Activated CD8-positive, alpha-beta memory T cell treated with anti-CD3 and anti-CD28 coated beads, Interleukin-2, amount 10 ng/mL, durations not matched to agents 7 days and 5 days (primary cell): Measurements from ENCODE around the gene SNN. TPM values are rescaled to one million over a fixed set of nuclear protein-coding genes. Genes with fewer than 3 reads are reported as not detected.

Experiments
- ATAC-seq: fragments of 150-1000 bp; cut with Tn5 transposase; one replicate; pipeline ENCODE4 v1.10.0; 2021; ENCODE audit warnings: moderate library complexity
- CTCF ChIA-PET: fragments of 350-600 bp; sonication (Branson Sonifier 250); formaldehyde crosslinking; loops from one replicate; lab custom pipeline; 2021; ENCODE audit warnings: antibody characterized with exemption; lab: Charles Lee
- DNase-seq: peaks from one replicate; pipeline ENCODE4 v3.0.0-alpha.2; 2020
- H3K27ac Mint-ChIP-seq: one replicate; pipeline ENCODE4 v1.8.0; 2021; ENCODE audit warnings: mild to moderate bottlenecking, mixed read lengths
- H3K27me3 Mint-ChIP-seq: one replicate; pipeline ENCODE4 v1.8.0; 2021; ENCODE audit warnings: mixed read lengths
- H3K36me3 Mint-ChIP-seq: one replicate; pipeline ENCODE4 v1.8.0; 2021; ENCODE audit warnings: mild to moderate bottlenecking, mixed read lengths
- H3K4me1 Mint-ChIP-seq: one replicate; pipeline ENCODE4 v1.8.0; 2021; ENCODE audit warnings: mixed read lengths
- H3K4me3 Mint-ChIP-seq: one replicate; pipeline ENCODE4 v1.8.0; 2021; ENCODE audit warnings: mild to moderate bottlenecking, moderate library complexity, mixed read lengths
- H3K9me3 Mint-ChIP-seq: one replicate; pipeline ENCODE4 v1.8.0; 2022; ENCODE audit warnings: low read depth, mixed read lengths
- total RNA-seq, 2 experiments: library from RNA; stranded (reverse); gene quantifications; one replicate each; pipeline ENCODE4 v1.2.3, GENCODE V29; 2021

SNN gene
- total RNA-seq, 2 experiments from 2014 or later: 3.0 to 4.0 TPM

DNA sequence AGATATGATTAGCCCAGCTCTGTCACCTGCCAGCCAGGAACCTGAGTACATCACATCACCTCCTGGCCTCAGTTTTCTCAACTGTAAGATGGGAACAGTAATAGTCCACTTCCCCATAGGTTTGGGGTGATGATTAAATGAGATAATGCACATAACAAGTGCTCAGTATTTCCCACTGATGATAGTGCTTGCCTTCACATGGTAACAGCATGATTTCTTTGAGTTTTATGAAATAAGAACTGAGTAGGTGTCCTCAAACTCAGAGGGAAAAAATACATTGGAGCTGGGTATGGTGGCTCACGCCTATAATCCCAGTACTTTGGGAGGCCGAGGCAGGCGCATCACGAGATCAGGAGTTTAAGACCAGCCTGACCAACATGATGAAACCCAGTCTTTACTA, 30.1 kb upstream of the SNN start:
- Mint-ChIP-seq H3K4me3 (no peak overlapping the region), H3K27ac (no peak overlapping the region), H3K9me3 (no peaks in the 10 kb centered on the region), H3K36me3 (no peaks in the 10 kb centered on the region), H3K27me3 (no peaks in the 10 kb centered on the region), H3K4me1 (peaks cover 11% of the 10 kb centered on the region)
- DNase-seq (no peak), ATAC-seq (no peak)
- CTCF ChIA-PET: interaction anchor here (0.7 to 1.2 kb wide), 3 partner anchors 106 to 230 kb away, joined by 3 to 5 read pairs (median 4); no protein-coding TSS in a partner anchor

DNA sequence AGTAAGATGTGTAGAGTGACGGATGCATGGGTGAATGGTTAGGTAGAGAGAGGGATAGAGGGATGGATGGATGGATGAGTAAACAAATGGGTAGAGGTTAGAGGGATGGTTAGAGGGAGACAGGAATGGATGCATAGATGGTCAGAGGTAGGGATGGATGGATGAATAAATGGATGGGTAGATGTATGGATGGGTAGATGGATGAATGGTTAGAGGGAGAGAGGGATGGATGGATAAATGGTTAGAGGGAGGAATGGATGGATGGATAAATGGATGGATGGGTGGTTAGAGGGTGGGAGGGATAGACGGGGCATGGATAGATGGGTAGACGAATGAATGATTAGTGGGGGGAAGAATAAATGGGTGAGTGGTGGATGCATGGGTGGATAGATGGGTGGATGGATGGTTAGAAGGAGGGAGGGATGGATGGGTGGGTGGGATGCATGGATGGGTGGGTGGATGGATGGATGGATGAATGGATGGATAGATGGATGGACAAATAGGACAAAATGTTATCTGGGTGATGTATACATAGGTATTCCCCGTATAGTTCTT, 29.2 kb upstream of the SNN start:
- H3K36me3 Mint-ChIP-seq: no peaks in the 10 kb centered on the region
- H3K4me3 Mint-ChIP-seq: no peak overlapping the region
- no peak for ATAC-seq
- H3K27me3 Mint-ChIP-seq: peaks cover 2% of the 10 kb centered on the region
- no peaks in the 10 kb centered on the region for H3K9me3 Mint-ChIP-seq
- H3K27ac Mint-ChIP-seq: no peak overlapping the region
- CTCF ChIA-PET: interaction anchor here (0.6 to 9.1 kb wide), 7 partner anchors 25 to 241 kb away, joined by 3 to 147 read pairs (median 5); a partner anchor contains a TSS
- DNase-seq: no peak
- H3K4me1 Mint-ChIP-seq: peaks cover 6% of the 10 kb centered on the region

DNA sequence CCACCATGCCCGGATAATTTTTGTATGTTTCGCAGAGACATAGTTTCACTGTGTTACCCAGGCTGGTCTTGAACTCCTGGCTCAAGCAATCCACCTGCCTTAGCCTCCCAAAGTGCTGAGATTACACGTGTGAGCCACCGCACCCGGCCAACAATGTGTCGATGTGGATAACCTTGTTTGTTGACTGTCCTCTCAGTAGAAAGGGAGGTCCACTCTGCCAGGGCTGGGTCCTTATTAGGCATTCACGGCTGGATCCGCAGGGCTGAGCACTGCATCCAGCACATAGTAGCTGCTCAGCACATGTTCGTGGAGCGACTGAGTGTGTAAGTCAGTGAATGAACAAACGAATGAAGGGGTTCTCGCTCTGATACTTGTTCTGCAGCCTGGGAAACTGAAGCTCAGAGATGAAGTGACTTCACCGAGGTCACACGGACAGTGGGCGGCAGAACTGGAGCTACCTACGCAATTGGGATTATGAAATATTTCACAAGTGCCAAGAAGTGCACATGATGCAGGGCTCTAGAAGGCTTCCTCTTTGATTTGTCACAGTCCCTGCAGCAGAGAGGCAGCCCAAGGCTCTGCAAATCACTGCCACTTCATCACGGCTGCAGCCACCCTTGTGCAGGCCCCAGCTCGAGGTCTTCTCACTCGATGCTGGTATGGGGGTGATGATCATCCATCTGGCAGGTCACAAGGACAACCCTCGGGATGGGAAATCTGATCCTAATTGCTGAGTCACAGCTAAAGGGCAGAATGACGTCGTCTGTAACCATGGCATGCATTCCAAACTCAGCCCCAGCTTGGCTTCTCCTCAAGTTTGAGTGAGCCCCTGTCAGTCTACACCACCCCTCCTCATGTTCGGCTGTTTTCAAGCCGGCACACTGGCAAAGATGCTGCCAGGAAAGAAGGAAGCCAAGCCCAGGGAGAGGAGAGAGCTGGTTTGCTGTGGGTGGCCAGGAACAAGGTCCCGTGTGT, 28.0 kb upstream of the SNN start:
- DNase-seq (no peak), ATAC-seq (no peak)
- Mint-ChIP-seq H3K4me3 (no peak overlapping the region), H3K36me3 (no peaks in the 10 kb centered on the region), H3K4me1 (peaks cover 2% of the 10 kb centered on the region), H3K9me3 (no peaks in the 10 kb centered on the region), H3K27ac (no peak overlapping the region), H3K27me3 (peaks cover 4% of the 10 kb centered on the region)
- CTCF ChIA-PET: interaction anchor here (0.7 to 9.1 kb wide), 20 partner anchors 10 to 669 kb away, joined by 3 to 147 read pairs (median 5); partner anchors contain the start of gene LITAF

DNA sequence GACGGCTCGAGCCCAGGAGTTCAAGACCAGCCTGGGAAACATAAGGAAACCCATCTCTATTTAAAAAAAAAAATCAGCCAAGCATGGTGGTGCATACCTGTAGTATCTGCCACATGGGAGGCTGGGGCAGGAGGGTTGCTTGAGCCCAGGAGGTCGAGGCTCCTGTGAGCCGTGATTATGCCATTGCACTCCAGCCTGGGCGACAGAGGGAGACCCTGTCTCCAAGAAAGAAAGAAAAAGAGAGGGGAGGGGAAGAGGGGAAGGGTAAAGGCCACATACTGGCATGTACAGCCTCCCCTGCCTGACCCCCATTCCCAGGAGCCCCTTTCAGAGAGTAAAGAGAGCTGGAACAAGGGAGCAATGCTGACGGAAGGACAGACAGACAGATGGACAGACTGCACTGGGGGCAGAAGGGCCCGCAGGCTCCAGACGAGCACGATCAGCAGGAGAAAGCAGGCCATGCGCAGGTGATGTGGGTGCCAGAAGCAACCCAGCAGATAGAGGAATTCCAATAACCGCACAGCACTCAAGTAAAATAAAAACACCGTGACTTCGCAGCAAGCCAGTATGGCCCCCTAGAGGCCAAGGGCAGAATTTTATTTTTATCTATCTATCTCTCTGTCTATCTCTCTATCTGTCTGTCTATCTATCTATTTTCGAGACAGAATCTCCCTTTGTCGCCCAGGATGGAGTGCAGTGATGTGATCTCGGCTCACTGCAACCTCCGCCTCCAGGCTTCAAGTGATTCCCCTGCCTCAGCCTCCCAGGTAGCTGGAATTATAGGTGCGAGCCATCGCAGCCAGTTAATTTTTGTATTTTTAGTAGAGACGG, 27.1 kb upstream of the SNN start:
- Mint-ChIP-seq H3K9me3 (no peaks in the 10 kb centered on the region), H3K27ac (no peak overlapping the region), H3K4me3 (no peak overlapping the region), H3K27me3 (peaks cover 4% of the 10 kb centered on the region), H3K4me1 (peaks cover 2% of the 10 kb centered on the region), H3K36me3 (no peaks in the 10 kb centered on the region)
- ATAC-seq (peak; percentile 70), DNase-seq (no peak)
- CTCF ChIA-PET: interaction anchor here (0.7 to 9.1 kb wide), 19 partner anchors 9 to 670 kb away, joined by 3 to 147 read pairs (median 5); partner anchors contain the start of gene LITAF

DNA sequence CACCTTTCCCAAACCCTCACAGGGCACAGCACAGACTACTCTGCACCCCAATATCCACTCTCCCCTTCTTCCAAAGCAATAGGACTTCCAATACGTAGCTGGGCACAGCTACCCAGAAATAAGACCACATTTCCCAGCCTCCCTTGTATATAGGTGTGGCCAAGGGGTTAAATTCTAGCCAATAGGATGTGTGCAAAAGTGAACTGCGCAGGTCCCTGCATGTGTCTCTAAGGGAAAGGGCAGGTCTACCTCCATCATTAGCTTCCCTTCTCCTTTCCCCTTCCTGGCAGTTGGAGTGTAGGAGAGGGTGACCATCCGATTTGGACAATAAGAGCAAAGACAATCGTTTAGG, 25.5 kb upstream of the SNN start:
- Mint-ChIP-seq H3K36me3 (no peaks in the 10 kb centered on the region), H3K4me1 (peaks cover 2% of the 10 kb centered on the region), H3K9me3 (no peaks in the 10 kb centered on the region), H3K27me3 (peaks cover 4% of the 10 kb centered on the region), H3K27ac (no peak overlapping the region), H3K4me3 (no peak overlapping the region)
- DNase-seq (no peak), ATAC-seq (no peak)
- CTCF ChIA-PET: interaction anchor here (0.5 to 9.1 kb wide), 15 partner anchors 8 to 669 kb away, joined by 3 to 147 read pairs (median 4); partner anchors contain the start of gene LITAF

DNA sequence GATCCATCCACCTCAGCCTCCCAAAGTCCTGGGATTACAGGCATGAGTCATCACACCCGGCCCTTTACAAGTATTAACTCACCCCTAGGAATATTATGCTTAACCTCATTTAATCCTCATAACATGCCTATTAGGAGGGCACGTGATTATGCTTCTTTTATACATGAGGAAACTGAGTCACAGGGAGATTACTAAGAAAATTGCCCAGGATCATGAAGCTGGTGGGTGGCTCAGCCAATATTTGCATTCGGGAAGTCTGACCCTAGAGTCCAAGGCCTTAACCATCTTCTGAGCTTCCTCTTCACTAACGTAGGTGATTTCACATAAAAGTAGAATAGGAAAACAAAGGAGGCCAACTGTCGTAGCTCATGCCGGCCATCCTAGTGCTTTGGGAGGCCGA, 19.0 kb upstream of the SNN start:
- Mint-ChIP-seq H3K9me3 (no peaks in the 10 kb centered on the region), H3K36me3 (no peaks in the 10 kb centered on the region), H3K27ac (no peak overlapping the region), H3K4me1 (peaks cover 5% of the 10 kb centered on the region), H3K4me3 (no peak overlapping the region), H3K27me3 (peaks cover 25% of the 10 kb centered on the region)
- no peak for ATAC-seq
- CTCF ChIA-PET: interaction anchor here (1.3 to 2.0 kb wide), 2 partner anchors 9 to 117 kb away, joined by 5 to 9 read pairs; no protein-coding TSS in a partner anchor
- no peak for DNase-seq

DNA sequence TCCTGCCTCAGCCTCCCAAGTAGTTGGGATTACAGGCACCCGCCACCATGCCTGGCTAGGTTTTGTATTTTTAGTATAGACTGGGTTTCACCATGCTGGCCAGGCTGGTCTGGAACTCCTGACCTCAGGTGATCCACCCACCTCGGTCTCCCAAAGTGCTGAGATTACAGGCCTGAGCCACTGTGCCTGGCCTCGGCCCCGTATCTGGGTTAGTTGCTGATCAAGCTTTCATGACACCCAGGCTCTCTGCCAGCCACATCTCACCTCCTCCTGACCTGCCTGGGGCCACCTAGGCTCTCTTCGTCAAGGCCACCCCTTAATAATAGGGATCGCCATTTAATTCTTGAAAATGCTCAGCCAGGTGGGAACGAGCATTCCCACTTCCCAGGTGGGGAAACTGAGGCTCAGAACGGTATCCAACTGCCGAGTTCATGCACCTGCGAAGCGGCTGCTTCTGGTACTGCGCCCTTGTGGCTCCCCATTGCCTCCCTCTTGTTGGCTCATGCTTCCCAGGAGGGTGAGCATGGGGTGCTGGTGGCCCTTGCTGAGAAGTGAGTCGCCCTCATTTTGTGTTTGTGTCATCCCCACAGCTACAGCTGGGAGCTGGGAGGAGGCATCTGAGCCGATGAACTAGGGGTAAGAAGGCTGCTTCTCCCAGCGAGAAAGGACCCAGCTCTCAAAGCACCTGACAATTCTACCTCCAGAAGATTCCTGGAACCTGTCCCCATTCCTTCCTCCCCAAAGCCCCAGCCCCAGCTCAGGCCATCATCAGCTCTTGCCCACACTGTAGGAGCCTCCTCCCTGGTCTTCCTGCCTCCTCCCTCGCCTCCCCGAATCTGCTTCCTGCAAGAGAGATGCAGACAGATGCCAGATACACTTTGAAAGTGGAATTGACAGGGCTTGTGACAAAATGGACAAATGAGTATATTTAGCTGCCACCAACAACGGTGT, 17.3 kb upstream of the SNN start:
- H3K4me3 Mint-ChIP-seq: no peak overlapping the region
- CTCF ChIA-PET: interaction anchor here (0.9 to 2.0 kb wide), 3 partner anchors 10 to 116 kb away, joined by 3 to 9 read pairs (median 3); no protein-coding TSS in a partner anchor
- no peaks in the 10 kb centered on the region for H3K36me3 Mint-ChIP-seq
- peaks cover 28% of the 10 kb centered on the region for H3K27me3 Mint-ChIP-seq
- DNase-seq (no peak), ATAC-seq (no peak)
- no peaks in the 10 kb centered on the region for H3K9me3 Mint-ChIP-seq
- peaks cover 13% of the 10 kb centered on the region for H3K4me1 Mint-ChIP-seq
- H3K27ac Mint-ChIP-seq: no peak overlapping the region

DNA sequence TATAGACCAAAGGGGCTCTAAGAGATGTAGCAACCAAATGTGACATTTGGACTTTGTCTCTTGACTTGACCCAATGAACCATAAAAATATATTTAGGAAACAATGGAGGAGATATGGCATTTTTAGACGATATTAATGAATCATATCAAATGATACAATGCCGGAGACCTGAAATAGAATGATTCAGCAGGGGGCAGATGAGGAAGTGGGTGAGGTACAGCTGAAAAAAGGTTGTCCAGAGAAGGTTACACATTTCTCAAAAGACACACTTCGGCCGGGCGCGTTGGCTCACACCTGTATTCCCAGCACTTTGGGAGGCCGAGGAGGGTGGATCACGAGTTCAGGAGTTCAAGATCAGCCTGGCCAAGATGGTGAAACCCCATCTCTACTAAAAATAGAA, 16.5 kb upstream of the SNN start:
- no peaks in the 10 kb centered on the region for H3K9me3 Mint-ChIP-seq
- ATAC-seq (no peak), DNase-seq (no peak)
- H3K4me1 Mint-ChIP-seq: peaks cover 13% of the 10 kb centered on the region
- no peaks in the 10 kb centered on the region for H3K36me3 Mint-ChIP-seq
- H3K4me3 Mint-ChIP-seq: no peak overlapping the region
- H3K27ac Mint-ChIP-seq: no peak overlapping the region
- H3K27me3 Mint-ChIP-seq: peaks cover 31% of the 10 kb centered on the region
- CTCF ChIA-PET: interaction anchor here (0.7 kb wide), 1 partner anchor 42 kb away, joined by 3 read pairs; no protein-coding TSS in a partner anchor

DNA sequence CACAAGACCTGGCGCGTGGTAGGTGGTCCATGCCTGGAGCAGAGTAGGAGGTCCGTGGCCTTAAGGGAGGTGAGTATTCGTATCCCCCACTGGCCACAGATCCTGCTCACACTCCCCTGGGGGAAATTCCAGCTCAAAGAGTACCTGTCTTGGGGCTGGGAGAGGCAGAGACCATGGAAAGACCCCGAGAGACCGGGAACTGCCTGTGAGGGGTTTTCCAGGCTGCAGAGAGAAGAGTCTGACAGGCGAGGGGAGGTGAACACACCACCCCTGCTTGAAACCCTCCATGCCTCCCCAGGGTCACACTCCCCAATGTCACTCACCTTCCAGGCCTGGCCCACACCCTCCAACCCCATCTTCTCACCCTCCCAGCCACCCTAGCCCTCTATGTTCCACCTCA, 12.6 kb upstream of the SNN start:
- peaks cover 36% of the 10 kb centered on the region for H3K27me3 Mint-ChIP-seq
- no peak for DNase-seq
- CTCF ChIA-PET: interaction anchor here (0.9 to 3.3 kb wide), 4 partner anchors 11 to 124 kb away, joined by 3 to 13 read pairs (median 5); no protein-coding TSS in a partner anchor
- H3K27ac Mint-ChIP-seq: no peak overlapping the region
- H3K36me3 Mint-ChIP-seq: no peaks in the 10 kb centered on the region
- ATAC-seq: no peak
- H3K4me3 Mint-ChIP-seq: no peak overlapping the region
- no peaks in the 10 kb centered on the region for H3K9me3 Mint-ChIP-seq
- H3K4me1 Mint-ChIP-seq: peaks cover 13% of the 10 kb centered on the region

DNA sequence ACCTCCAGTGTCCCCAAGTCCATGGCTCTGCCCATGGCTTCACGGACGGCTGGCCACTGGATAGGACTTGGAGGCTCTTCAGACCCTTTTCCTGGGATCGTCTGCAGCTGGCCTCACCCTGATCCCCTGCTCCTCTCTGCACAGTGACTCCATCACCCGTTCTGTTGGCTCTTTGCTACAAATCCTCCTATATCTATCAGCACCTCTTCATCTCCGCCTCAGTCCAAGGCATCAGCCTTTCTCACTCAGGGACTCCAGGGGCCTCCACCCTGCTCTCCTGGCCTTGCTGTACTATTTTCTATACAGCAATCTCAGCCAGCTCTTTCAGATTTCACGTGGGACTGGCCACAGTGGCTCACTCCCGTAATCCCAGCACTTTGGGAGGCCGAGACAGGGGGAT, 10.7 kb upstream of the SNN start:
- DNase-seq (no peak), ATAC-seq (no peak)
- Mint-ChIP-seq H3K27me3 (peaks cover 21% of the 10 kb centered on the region), H3K27ac (no peak overlapping the region), H3K9me3 (no peaks in the 10 kb centered on the region), H3K36me3 (no peaks in the 10 kb centered on the region), H3K4me3 (no peak overlapping the region), H3K4me1 (peaks cover 13% of the 10 kb centered on the region)
- CTCF ChIA-PET: interaction anchor here (1.5 kb wide), 1 partner anchor 16 kb away, joined by 3 read pairs; no protein-coding TSS in a partner anchor

DNA sequence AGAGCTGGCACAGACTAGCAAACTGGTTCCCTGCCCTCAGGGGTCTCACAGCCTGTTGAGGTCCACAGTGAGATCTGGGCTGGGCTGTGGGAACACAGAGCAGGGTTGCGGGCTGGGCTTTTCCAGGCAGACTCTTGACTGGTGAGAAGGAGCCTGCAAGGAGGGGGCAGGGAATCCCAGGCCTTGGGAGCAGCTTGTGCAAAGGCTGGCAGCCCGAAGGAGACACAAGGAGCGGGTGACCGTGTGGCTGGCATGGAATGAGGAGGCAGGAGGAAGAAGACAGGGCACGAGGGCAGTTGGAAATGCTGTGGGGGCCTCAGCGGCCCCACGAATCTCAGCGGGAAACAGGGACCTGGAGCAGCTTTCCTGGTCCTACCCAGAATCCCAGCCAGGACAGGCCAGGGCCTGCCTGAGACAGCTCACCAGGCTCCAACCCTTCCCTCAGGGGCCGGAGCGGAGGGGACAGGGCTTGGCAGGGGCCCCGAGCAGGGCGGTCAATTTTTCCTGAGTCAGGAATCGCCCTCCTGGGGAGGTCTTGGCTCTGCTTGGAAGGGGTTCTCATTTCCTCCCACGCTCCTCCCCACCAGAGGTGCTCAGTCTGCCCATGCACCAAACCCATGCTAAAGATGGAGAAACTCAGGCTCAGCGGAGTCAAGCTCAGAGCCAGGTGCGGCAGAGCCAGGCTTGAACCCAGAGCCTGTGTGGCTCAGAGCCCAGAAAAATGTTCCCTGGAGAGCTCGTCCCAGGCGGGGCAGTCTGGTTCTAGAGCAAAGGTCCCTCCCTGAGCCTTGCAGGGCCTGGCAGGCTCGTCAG, 9.2 kb upstream of the SNN start:
- CTCF ChIA-PET: interaction anchor here (0.7 to 1.7 kb wide), 4 partner anchors 18 to 127 kb away, joined by 3 to 7 read pairs (median 4); no protein-coding TSS in a partner anchor
- H3K36me3 Mint-ChIP-seq: no peaks in the 10 kb centered on the region
- H3K4me1 Mint-ChIP-seq: peaks cover 12% of the 10 kb centered on the region
- no peak for DNase-seq
- ATAC-seq: no peak
- no peak overlapping the region for H3K4me3 Mint-ChIP-seq
- no peak overlapping the region for H3K27ac Mint-ChIP-seq
- H3K27me3 Mint-ChIP-seq: peaks cover 16% of the 10 kb centered on the region
- H3K9me3 Mint-ChIP-seq: no peaks in the 10 kb centered on the region
